Activated B cell treated with CpG ODN at 0.5 μM for 24 hours (primary cell): ENCODE data around the gene ZP3. TPM values are rescaled to one million over a fixed set of nuclear protein-coding genes. Genes with fewer than 3 reads are reported as not detected.
"Not testable (repeated sequence)": the region's sequence is repeated elsewhere in the genome, so short reads cannot be mapped to it uniquely, and the experiment has no call there.

Experiments
- ATAC-seq: fragments of 200-7000 bp; cut with Tn5 transposase; one replicate; pipeline ENCODE4 v1.10.0; 2021; ENCODE audit warnings: low read depth, mild to moderate bottlenecking, moderate library complexity
- CTCF ChIA-PET: fragments of 350-600 bp; sonication (Branson Sonifier 250); formaldehyde crosslinking; loops from one replicate; lab custom pipeline; 2021; ENCODE audit warnings: antibody characterized with exemption; lab: Charles Lee
- POLR2A ChIA-PET: fragments of 350-600 bp; sonication (Branson Sonifier 250); formaldehyde crosslinking; loops from one replicate; lab custom pipeline; 2021; ENCODE audit warnings: antibody characterized with exemption; lab: Charles Lee
- DNase-seq: peaks from one replicate; pipeline ENCODE4 v3.0.0; 2022
- H3K27ac Mint-ChIP-seq: one replicate; pipeline ENCODE4 v1.8.0; 2020; ENCODE audit warnings: mixed read lengths
- H3K27me3 Mint-ChIP-seq: one replicate; pipeline ENCODE4 v1.8.0; 2021; ENCODE audit warnings: mixed read lengths
- H3K36me3 Mint-ChIP-seq: one replicate; pipeline ENCODE4 v1.8.0; 2021; ENCODE audit warnings: low read depth, mixed read lengths
- H3K4me1 Mint-ChIP-seq: one replicate; pipeline ENCODE4 v1.8.0; 2021; ENCODE audit warnings: mixed read lengths
- H3K4me3 Mint-ChIP-seq: one replicate; pipeline ENCODE4 v1.8.0; 2020; ENCODE audit warnings: mild to moderate bottlenecking, mixed read lengths
- H3K9me3 Mint-ChIP-seq: one replicate; pipeline ENCODE4 v1.8.0; 2020; ENCODE audit warnings: mixed read lengths
- intact Hi-C: fragments of 100-400 bp; cut with micrococcal nuclease; formaldehyde crosslinking; loops from one replicate; pipeline ENCODE4 v1.15.1; 2024
- total RNA-seq: library from RNA; stranded (reverse); gene quantifications from 2 replicates; pipeline ENCODE4 v1.2.3, GENCODE V29; 2022

The ZP3 gene
- total RNA-seq, 1 donor from 2014 or later = 2.9 TPM

- CTCF ChIA-PET, POLR2A ChIA-PET, intact Hi-C loops, H3K4me3 Mint-ChIP-seq, H3K27me3 Mint-ChIP-seq, DNase-seq, H3K27ac Mint-ChIP-seq, H3K4me1 Mint-ChIP-seq, ATAC-seq, H3K36me3 Mint-ChIP-seq, H3K9me3 Mint-ChIP-seq: not testable (repeated sequence)
Measured at GRCh38 chr7:76487969-76488368, 63.2 kb downstream of the ZP3 start.

Other genes with a start within 250 kb of the ZP3 start
- not detected in 2 replicates for gene SRRM3, start 223.1 kb upstream of the ZP3 start, total RNA-seq
- gene HSPB1, start 122.3 kb upstream of the ZP3 start, total RNA-seq = 63.4 and 65.6 TPM in 2 replicates
- 70.5 and 71.1 TPM in 2 replicates for gene YWHAG, start 66.0 kb upstream of the ZP3 start, total RNA-seq
- 0.55 TPM in 1 of 2 replicates, not detected in the other for gene SSC4D, start 15.3 kb upstream of the ZP3 start, total RNA-seq
- 41.2 and 45.8 TPM in 2 replicates for gene DTX2, start 36.8 kb downstream of the ZP3 start, total RNA-seq
- gene UPK3B, start 85.6 kb downstream of the ZP3 start, total RNA-seq = 3.2 and 3.4 TPM in 2 replicates
- 0.59 TPM in 1 of 2 replicates, not detected in the other for gene SPDYE16, start 118.3 kb downstream of the ZP3 start, total RNA-seq
- gene POMZP3, start 202.3 kb downstream of the ZP3 start, total RNA-seq = 9.8 and 14.3 TPM in 2 replicates